WTC11 (cell line): ENCODE data around the gene MRTFB.

Experiments used
- ARID4B ChIP-seq: sonication (generic); formaldehyde crosslinking; IDR thresholded peaks from 2 replicates; pipeline ENCODE4 v1.8.0; 2023; ENCODE audit warnings: missing genetic modification reagents, mild to moderate bottlenecking, borderline replicate concordance
- CREB1 ChIP-seq: sonication (generic); formaldehyde crosslinking; IDR thresholded peaks from 2 replicates; pipeline ENCODE4 v1.8.0; 2023; ENCODE audit warnings: mild to moderate bottlenecking, missing genetic modification reagents
- CTCF ChIP-seq: fragments of 200-600 bp; IDR thresholded peaks from 2 replicates; pipeline ENCODE4 v1.8.0; 2022; ENCODE audit warnings: antibody characterized with exemption
- GABPB1 ChIP-seq: sonication (generic); formaldehyde crosslinking; IDR thresholded peaks from 2 replicates; pipeline ENCODE4 v1.8.1; 2023; ENCODE audit warnings: mild to moderate bottlenecking, missing genetic modification reagents
- IRF1 ChIP-seq: sonication (generic); formaldehyde crosslinking; IDR thresholded peaks from 2 replicates; pipeline ENCODE4 v1.8.0; 2023; ENCODE audit warnings: missing genetic modification reagents
- NR1H2 ChIP-seq: sonication (generic); formaldehyde crosslinking; IDR thresholded peaks from 2 replicates; pipeline ENCODE4 v1.9.0; 2021; ENCODE audit warnings: mild to moderate bottlenecking, moderate library complexity, missing genetic modification reagents
- ZNF138 ChIP-seq: sonication (generic); formaldehyde crosslinking; conservative IDR thresholded peaks from 2 replicates; pipeline ENCODE4 v1.8.1; 2022; ENCODE audit warnings: mild to moderate bottlenecking, moderate library complexity, missing genetic modification reagents
- ZNF532 ChIP-seq: fragments of 250-450 bp; sonication (Bioruptor Pico); IDR thresholded peaks from 2 replicates; pipeline ENCODE4 v1.9.0; 2021; ENCODE audit warnings: mild to moderate bottlenecking, borderline replicate concordance

GRCh38 chr16:14304891-14305460, 233.9 kb downstream of the MRTFB start:
- TF ChIP-seq ZNF532 (no peak), CTCF (no peak), NR1H2 (no peak), IRF1 (CRISPR knock-in tag) (no peak), ARID4B (CRISPR knock-in tag) (no peak), GABPB1 (CRISPR knock-in tag) (no peak), CREB1 (no peak), ZNF138 (no peak)
